ENCODE results near the gene COBL. TPM values are rescaled to one million over a fixed set of nuclear protein-coding genes. Genes with fewer than 3 reads are reported as not detected.
A peak's percentile ranks its signal among the peaks of the same experiment; 100 is the strongest.

The COBL gene
- total RNA-seq, 1 experiment from 2014 or later: 0.81 TPM

- no peak for DNase-seq (ENCODE audit: low spot score)
Measured at GRCh38 chr7:51151455-51151854, 165.2 kb downstream of the COBL start.

- no peak for DNase-seq (ENCODE audit: low spot score)
Measured at GRCh38 chr7:51150193-51150592, 166.4 kb downstream of the COBL start.

GRCh38 chr7:51148216-51148615 is 168.4 kb downstream of the COBL start:
- no peak for DNase-seq (ENCODE audit: low spot score)

- no peak for DNase-seq (ENCODE audit: low spot score)
Measured at GRCh38 chr7:51146816-51147586, 169.6 kb downstream of the COBL start.

- no peak for DNase-seq (ENCODE audit: low spot score)
Measured at GRCh38 chr7:51144178-51144577, 172.4 kb downstream of the COBL start.

- DNase-seq (ENCODE audit: low spot score): no peak
Measured at GRCh38 chr7:51142741-51143385, 173.7 kb downstream of the COBL start.

GRCh38 chr7:51141451-51142003 is 175.1 kb downstream of the COBL start:
- DNase-seq (ENCODE audit: low spot score): peak; percentile 48

- no peak for DNase-seq (ENCODE audit: low spot score)
Measured at GRCh38 chr7:51140199-51141164, 176.1 kb downstream of the COBL start.

- DNase-seq (ENCODE audit: low spot score): no peak
Measured at GRCh38 chr7:51139796-51140195, 176.8 kb downstream of the COBL start.

- no peak for DNase-seq (ENCODE audit: low spot score)
Measured at GRCh38 chr7:51138123-51139085, 178.2 kb downstream of the COBL start.

GRCh38 chr7:51135576-51135975 is 181.0 kb downstream of the COBL start:
- no peak for DNase-seq (ENCODE audit: low spot score)

GRCh38 chr7:51134013-51134441 is 182.6 kb downstream of the COBL start:
- no peak for DNase-seq (ENCODE audit: low spot score)

- DNase-seq (ENCODE audit: low spot score): no peak
Measured at GRCh38 chr7:51132661-51133060, 183.9 kb downstream of the COBL start.

- no peak for DNase-seq (ENCODE audit: low spot score)
Measured at GRCh38 chr7:51129527-51130472, 186.8 kb downstream of the COBL start.

- no peak for DNase-seq (ENCODE audit: low spot score)
Measured at GRCh38 chr7:51128545-51129435, 187.8 kb downstream of the COBL start.

- no peak for DNase-seq (ENCODE audit: low spot score)
Measured at GRCh38 chr7:51127618-51127904, 189.0 kb downstream of the COBL start.

GRCh38 chr7:51126813-51127617 is 189.6 kb downstream of the COBL start:
- no peak for DNase-seq (ENCODE audit: low spot score)

- DNase-seq (ENCODE audit: low spot score): no peak
Measured at GRCh38 chr7:51126324-51126723, 190.3 kb downstream of the COBL start.

Measured in H4 (cell line).